ELF-1 (cell line): ENCODE results near the gene AGRN.
"Not testable (repeated sequence)": the region's sequence is repeated elsewhere in the genome, so short reads cannot be mapped to it uniquely, and the experiment has no call there.

Source experiments
- DNase-seq: peaks from one replicate; pipeline ENCODE4 v3.0.0-alpha.2; 2016; ENCODE audit warnings: low read depth, low spot score

The AGRN gene

GRCh38 chr1:1090424-1091343, 70.8 kb downstream of the AGRN start:
- no peak for DNase-seq

- DNase-seq, result no peak
These were observed 71.6 kb downstream of the AGRN start for GRCh38 chr1:1091344-1092148.

- DNase-seq, result no peak
These were observed 72.4 kb downstream of the AGRN start for GRCh38 chr1:1092149-1092855.

GRCh38 chr1:1092894-1093609, 73.1 kb downstream of the AGRN start:
- no peak for DNase-seq

GRCh38 chr1:1093610-1093943, 73.7 kb downstream of the AGRN start:
- DNase-seq, result no peak

- DNase-seq, result no peak
These were observed 75.1 kb downstream of the AGRN start for GRCh38 chr1:1094981-1095380.

GRCh38 chr1:1096136-1096535, 76.2 kb downstream of the AGRN start:
- not testable (repeated sequence) for DNase-seq

GRCh38 chr1:1098681-1099421, 78.9 kb downstream of the AGRN start:
- no peak for DNase-seq

- no peak for DNase-seq
These were observed 79.7 kb downstream of the AGRN start for GRCh38 chr1:1099506-1100183.

GRCh38 chr1:1100296-1100695, 80.4 kb downstream of the AGRN start:
- no peak for DNase-seq

- no peak for DNase-seq
These were observed 81.6 kb downstream of the AGRN start for GRCh38 chr1:1101503-1101902.

- DNase-seq, result not testable (repeated sequence)
These were observed 84.2 kb downstream of the AGRN start for GRCh38 chr1:1104152-1104551.
